Panc1 (cell line): ENCODE results near the gene KRTAP5-11.
"Not testable (repeated sequence)": the region's sequence is repeated elsewhere in the genome, so short reads cannot be mapped to it uniquely, and the experiment has no call there.

Experiments used
- CTCF ChIP-seq: fragments of 450-650 bp; IDR thresholded peaks from 2 replicates; pipeline ENCODE4 v1.5.1; 2017; ENCODE audit warnings: mild to moderate bottlenecking
- POLR2AphosphoS5 ChIP-seq: IDR thresholded peaks from 2 replicates; pipeline ENCODE4 v1.6.1; 2012; ENCODE audit warnings: mild to moderate bottlenecking, low read depth, low read length, moderate library complexity
- REST ChIP-seq, 2 experiments: IDR thresholded peaks; 2 replicates each; pipeline ENCODE4 v1.6.1; 2011 to 2012; ENCODE audit warnings: low read depth in 2 of 2, control low read depth in 1 of 2, low read length in 1 of 2, mild to moderate bottlenecking in 1 of 2, moderate library complexity in 1 of 2; ENCODE audit not compliant: insufficient read depth in 1 of 2
- SIN3A ChIP-seq: IDR thresholded peaks from 2 replicates; pipeline ENCODE4 v1.6.1; 2012; ENCODE audit warnings: low read depth, mild to moderate bottlenecking, low read length, moderate library complexity, borderline replicate concordance; ENCODE audit not compliant: insufficient read depth
- TCF7L2 ChIP-seq: IDR thresholded peaks from 2 replicates; pipeline ENCODE4 v1.6.1; 2011; ENCODE audit warnings: mild to moderate bottlenecking, low read depth, low read length, inconsistent platforms

- TF ChIP-seq CTCF; REST (IDR thresholded peaks at IDR 0.05; ENCODE audit: insufficient read depth in 1 of 2, low read depth in 2 of 2, low read length in 1 of 2); POLR2AphosphoS5; TCF7L2; SIN3A: not testable (repeated sequence)
Observed at GRCh38 chr11:71540521-71541304, 42.0 kb downstream of the KRTAP5-11 start.
